HG03439 (cell line): Measurements from ENCODE around the gene OLFML2A.
"Not testable (repeated sequence)": the region's sequence is repeated elsewhere in the genome, so short reads cannot be mapped to it uniquely, and the experiment has no call there.

Experiments
- ATAC-seq: cut with Tn5 transposase; IDR thresholded peaks from one replicate; pipeline ENCODE4 v1.9.1; 2021; ENCODE audit warnings: mild to moderate bottlenecking, moderate library complexity; ENCODE audit not compliant: unreplicated experiment

Gene OLFML2A

DNA sequence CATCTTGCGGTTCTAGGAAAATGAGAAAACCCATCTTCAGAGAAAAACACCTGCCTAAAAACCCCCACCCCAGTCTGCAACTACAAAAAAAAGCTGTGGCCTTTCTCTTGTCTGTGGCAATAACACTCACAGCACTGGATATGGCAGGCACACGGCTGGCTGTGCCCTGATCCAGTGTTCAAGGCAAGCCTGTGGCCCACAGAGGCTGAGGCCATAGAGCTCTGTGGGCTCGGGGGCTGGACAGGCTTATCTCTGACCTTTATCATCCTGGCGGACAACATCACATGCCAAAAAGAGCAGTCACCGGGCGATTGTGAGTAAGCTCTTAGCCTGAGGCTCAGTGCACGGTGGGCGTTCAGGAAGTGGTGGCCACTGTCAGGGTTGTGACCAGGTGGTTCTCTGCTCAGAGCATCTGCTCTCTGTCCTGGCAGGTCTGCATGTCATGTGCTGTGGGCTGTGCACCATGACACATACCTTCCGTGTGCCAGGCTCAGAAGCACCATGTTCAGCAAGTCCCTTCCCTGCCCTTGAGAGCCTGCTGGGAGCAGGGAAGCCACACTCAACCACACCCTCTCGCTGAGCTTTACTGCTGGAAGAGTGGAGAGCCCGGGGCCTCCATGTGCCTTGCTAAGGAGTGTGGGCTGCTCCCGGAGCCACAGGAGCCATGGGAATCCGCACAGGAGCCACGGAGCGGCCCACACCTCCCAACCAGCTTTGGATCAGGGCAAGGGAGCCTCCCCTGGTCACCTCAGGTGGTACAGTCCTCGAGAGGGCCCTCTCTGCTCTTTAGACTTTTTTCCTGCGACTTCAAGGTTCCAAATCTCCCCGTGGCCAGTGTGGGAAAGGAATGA is 41.7 kb downstream of the OLFML2A start:
- ATAC-seq = no peak

DNA sequence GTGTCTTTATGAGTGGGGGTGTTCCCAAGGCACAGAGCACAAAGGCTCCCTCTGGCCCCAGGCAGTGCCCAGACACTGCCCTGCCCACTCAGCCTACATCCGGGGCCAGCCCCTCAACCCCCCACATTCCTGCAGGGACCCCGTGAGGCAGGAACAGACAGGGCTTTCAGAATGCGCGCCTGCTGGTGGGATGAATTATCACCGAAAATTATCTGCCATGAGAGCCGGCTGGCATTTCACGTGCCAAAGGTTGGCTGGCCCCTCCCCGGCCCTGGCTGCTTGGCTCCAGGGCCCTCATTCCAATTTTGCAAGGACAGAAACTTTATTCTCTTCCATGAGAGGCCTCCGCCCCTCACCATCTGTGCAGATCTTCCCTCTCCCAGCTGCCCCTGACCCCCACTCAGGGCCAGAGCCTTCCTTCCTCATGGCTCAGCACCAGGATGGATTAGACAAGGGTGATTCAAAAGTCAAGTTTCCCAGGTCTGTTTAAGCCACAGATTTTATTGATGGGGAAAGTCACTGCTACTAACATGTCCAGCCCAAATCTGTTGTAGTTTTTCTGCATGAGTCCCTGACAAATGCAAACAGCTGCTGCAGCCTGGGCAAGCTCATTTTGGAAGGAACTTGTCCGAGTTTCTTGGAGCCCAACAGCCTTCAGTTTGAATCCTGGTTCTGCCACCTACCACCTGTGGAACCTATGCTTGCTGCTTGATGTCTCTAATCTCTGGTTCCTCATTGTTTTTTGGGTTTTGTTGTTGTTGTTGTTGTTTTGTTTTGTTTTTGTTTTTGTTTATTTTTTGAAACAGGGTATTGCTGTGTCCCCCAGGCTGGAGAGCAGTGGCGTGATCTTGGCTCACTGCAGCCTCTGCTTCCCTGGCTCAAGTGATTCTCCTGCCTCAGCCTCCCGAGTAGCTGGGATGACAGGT is 44.0 kb downstream of the OLFML2A start:
- ATAC-seq = no peak

DNA sequence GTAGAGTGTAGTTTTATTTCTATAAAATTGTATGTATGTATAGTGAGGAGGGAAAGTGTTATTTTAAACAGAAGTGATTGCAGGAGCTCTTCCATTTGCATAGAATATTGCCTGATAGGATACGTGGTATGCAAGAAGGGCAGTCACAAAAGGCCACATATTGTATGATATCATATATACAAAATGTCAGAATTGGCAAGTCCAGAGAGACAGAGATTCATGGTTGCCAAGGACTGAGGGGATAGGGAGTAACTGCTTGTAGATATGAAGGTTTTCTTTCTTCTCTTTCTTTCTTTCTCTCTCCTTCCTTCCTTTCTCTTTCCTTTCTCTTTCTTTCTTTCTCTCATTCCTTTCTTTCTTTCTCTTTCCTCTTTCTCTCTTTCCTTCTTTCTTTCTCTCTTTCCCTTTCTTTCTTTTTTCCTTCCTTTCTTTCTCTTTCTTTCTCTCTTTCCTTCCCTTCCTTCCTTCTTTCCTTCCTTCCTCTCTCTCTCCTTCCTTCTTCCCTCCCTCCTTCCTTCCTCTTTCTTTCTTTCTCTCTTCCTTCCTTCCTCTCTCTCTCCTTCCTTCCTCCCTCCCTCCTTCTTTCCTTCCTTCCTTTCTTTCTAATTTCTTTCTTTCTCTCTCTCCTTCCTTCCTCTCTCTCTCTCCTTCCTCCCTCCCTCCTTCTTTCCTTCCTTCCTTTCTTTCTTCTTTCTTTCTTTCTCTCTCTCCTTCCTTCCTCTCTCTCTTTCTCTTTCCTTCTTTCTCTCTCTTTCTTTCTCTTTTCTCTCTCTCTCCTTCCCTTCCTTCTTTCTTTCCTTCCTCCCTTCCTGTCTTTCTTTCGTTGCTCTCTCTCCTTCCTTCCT is 51.8 kb downstream of the OLFML2A start:
- no peak for ATAC-seq

DNA sequence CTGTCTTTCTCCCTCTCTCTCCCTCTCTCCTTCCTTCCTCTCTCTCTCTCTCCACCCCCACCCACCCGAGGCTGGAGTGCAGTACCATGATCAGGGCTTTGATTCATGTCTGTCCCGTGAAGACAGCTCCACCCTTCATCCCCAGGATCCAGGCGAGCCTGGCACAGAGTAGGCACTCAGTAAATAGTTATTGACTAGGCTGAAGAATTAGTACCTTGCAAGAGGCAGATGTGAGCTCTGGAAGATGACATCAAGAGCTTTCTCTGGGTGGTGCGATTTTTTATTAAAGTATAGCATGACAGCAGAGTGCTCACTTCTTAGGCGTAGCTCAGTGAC is 52.4 kb downstream of the OLFML2A start:
- no peak for ATAC-seq

DNA sequence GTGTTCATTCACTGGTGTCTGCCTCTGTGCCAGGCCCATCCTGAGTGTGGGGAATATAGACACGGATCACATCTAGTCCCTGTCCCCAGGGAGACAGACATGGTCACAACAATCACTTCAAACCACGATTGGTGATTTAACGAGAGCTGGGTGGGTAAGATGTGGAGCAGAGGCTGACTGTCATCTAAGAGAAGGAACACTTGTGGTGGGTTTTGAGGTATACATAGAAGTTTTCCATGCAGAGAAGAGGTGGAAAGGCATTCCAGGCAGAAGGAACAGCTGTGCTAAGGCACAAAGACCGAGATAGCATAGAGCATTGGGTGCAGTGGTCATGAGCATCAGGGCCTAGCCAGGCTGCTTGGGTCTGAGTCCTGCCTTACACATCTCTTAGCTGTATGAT is 53.7 kb downstream of the OLFML2A start:
- ATAC-seq = no peak

DNA sequence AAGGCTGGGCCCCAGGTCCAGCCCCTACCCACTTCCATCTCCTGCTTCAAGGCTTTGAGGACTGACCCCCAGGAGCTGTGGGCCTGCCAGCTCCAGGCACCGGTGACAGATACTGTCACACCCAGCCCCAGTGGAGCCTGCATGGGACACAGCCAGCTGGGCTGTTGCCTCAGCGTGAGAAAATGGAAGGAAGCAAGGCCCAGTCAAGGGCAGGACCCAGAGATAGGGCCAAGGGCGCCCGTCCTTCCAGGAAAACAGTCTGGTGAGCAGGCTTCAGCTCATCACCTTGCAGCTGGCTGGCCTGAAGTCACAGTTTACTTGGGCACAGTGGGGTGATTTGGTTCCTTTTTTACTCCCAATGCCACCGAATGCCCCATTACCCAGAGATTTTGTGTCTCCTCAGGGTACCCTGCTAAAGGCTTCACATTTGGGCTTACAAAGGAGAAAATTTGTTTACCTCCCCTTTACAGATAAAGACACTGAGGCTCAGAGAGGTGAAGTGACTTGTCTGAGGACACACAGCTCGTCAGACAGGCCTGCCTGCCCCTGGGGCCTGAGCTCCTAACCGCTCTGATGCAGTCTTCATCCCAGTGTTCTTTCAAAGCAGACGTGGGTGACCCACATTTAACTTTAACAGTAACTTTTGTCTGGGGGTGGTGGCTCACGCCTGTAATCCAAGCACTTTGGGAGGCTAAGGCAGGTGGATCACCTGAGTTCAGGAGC is 54.9 kb downstream of the OLFML2A start:
- no peak for ATAC-seq

DNA sequence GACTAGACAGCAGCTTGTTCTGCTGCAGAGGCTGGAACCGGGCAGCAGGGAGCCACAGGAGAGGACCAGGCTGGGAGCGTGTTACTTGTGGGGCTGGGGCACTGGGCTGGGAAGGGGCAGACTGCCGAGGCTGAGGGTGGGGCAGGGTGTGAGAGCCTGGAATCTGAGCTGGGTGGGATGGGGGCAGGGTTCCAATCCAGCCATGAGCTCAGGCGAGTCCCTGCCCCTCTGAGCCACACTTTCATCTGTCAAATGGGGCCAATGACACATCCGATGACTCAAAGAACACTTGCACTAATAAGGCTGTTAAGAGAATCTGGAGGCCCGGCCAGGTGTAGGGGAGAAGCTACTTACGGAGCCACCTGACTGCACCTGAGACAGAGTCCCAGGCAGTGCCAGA is 57.7 kb downstream of the OLFML2A start:
- no peak for ATAC-seq

DNA sequence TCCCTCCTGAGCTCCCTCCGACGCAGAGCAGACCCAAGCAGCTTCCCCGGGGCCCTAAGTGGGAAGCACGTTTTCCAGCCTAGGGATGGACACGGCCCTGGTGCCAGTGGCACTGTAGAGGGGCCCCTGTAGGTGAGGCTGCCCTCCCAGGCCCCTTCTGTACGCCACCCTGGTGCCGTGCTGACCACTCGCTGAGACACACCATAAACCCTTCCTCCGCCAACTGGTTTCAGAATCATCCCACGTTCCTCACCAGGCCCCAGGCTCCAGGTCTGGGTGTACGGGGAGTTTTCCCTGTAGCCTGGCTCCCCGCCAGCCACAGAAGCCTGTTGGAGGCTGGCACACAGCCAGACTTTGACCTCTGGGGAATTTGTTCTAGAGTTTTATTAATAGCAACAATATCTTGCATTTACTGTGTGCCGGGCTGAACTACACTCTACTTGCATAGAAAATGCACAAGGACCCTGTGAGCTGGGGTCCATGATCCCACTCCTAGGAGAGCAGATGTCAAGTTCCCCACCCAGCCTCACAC is 58.2 kb downstream of the OLFML2A start:
- ATAC-seq = no peak

DNA sequence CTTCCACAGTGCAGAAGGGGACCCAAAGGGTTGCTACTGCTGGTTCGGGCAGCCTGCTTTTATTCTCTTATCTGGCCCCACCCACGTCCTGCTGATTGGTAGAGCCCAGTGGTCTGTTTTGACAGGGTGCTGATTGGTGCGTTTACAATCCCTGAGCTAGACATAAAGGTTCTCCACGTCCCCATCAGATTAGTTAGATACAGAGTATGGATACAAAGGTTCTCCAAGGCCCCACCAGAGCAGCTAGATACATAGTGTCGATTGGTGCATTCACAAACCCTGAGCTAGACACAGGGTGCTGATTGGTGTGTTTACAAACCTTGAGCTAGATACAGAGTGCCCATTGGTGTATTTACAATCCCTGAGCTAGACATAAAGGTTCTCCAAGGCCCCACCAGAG is 61.2 kb downstream of the OLFML2A start:
- not testable (repeated sequence) for ATAC-seq

DNA sequence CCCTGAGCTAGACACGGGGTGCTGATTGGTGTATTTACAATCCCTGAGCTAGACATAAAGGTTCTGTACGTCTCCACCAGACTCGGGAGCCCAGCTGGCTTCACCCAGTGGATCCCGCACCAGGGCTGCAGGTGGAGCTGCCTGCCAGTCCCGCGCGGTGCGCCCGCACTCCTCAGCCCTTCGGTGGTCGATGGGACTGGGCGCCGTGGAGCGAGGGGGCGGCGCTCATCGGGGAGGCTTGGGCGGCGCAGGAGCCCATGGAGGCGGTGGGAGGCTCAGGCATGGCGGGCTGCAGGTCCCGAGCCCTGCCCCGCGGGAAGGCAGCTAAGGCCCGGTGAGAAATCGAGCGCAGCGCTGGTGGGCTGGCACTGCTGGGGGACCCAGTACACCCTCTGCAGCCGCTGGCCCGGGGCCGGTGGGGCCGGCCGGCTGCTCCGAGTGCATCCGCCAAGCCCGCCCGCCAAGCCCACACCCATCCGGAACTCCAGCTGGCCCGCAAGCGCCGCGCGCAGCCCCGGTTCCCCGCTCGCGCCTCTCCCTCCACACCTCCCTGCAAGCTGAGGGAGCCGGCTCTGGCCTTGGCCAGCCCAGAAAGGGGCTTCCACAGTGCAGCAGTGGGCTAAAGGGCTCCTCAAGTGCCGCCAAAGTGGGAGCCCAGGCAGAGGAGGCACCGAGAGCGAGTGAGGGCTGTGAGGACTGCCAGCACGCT is 61.8 kb downstream of the OLFML2A start:
- ATAC-seq = not testable (repeated sequence)

DNA sequence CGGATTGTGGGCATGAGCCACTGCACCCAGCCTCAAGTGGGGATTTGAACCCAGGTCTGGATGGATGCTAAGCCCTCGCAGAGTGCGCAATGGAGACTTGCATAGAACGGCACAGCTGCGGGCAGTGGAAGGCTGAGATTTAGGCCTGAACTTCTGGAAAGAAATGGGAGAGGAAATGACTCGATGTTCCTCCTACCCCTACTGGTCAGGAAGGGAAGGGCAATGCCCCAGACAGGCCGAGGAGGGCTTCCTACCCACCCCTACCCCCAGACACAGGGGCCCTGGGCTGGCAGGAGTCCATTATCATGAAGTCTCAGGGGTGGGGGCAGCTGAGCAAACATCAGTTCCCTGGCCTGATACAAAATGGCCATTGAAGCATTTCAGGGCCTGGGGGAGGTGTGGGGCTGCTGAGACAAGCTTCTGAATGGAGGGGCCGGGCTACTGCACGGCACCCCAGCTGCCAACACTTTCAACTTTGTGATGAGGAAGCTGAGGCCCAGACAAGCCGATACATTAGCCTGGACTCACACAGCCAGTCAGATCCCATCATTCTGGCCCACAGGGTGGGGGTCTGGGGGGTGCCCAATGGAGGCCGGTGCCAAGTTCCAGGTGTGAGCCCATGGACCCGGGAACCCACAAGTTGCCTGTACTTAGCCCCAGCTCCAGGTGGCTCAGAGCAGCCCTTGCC is 62.8 kb downstream of the OLFML2A start:
- no peak for ATAC-seq

DNA sequence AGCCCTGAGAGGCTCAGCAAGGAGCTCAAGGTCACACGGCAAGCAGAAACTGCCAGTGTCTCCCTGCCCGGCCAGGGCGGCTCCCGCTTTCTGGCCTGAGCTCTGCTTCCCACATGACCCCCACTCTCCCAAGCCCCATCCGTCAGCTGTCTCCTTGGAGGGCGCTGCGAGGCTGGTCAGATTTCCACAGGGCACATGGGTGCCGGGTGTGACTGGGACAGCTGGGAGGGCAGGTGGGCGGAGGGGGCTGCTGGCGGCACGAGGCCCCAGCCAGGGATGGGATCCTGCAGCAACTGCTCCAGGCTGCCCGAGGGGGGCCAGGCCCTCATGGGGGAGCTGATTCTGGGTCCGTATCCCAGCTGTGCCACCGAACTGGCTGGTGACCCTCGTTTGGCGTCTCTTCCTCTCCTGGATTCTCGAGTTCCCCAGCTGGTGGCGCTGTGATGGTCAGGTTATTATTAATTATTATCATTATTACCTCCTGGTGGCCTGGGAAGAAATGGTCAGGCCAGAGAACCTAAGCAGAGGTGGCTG is 63.4 kb downstream of the OLFML2A start:
- ATAC-seq = no peak

DNA sequence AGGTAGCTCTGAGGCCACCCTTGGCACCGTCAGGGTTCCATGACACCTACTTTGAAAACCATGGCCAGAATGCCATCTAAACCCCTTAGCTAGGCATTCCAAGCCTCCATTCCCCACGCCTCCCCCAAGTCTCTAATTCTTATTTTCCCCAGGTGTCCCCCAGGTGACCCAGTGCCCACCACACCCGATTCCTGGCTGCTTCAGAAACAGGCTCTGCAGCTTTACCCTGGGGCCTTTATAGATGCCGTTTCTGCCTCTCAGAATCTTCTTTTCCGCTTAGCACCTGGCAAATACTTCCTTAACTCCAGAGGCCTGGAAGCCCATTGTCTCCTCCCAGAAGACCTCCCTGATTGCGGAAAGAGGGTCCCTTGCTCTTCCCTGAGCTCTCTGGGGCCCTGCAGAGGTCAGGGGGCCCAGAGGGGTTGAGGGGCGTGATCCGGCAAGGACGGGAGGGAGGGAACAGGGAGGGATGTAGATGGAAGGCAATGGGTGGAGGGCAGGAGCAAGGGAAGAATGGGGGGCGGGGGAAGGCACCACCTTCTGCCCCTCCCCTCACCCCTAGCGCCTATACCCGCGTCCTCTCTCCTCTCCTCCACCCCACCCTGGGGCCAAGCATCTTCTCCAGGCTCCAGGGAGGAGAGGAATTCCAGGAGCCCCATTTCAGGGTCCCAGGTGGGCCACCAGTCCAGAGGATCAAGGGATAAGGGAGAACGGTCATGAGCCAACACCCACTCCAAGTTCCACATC is 64.3 kb downstream of the OLFML2A start:
- ATAC-seq = no peak

DNA sequence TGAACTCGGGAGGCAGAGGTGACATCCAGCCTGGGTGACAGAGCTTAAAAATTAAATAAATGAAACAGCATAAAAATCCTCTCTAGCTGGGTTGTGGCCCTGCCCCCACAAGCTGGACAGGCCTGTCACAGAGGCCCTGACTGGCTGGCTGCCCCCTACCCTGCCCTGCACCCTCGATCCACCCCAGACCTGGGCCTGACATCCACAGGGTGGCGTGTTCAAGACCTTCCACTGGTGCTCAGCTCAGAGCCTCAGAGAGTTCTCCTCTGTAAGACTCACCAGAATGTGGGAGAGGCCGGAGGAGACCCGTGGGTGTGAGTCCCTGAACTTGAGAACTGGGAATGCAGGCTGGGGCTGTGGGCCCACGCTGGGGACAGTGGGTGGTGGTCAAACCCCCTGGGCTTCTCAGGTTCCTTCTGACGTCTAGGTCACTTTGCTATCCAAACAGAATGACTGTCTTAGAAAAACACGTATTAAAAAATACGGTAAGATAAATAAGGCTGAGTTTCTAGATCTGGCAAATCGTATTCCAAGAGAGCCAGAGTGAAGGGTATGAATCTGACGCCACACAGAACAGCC is 66.6 kb downstream of the OLFML2A start:
- ATAC-seq = no peak

DNA sequence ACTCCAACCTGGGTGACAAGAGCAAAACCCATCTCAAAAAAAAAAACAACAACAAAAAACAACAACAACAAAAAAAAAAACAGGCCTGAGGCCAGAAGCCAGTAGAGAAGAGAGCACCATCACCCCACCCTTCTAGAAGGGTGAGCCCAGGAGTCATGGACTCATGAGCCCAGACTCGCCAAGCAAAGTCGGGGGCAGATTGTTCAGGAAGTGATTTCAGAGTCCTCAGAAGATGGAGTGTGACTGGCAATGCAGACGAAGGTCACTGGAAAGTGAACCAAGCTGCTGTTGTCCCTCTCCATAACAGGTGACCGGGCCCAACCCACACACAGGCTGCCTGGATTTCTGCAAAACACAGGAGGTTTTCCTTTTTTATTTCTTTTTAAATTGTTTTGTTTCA is 67.4 kb downstream of the OLFML2A start:
- no peak for ATAC-seq

DNA sequence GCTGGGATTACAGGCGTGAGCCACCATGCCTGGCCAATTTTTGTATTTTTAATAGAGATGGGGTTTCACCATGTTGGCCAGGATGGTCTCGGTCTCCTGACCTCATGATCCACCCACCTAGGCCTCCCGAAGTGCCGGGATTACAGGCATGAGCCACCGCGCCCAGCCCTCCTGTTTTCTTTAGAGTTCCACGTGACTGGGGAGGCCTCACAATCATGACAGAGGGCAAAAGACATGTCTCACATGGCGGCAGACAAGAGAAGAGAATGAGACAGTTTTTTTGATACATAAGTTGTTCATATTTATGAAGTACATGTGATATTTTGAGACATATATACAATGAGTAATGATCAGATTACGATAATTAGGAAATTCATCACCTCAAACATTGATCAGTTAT is 69.5 kb downstream of the OLFML2A start:
- ATAC-seq = not testable (repeated sequence)

DNA sequence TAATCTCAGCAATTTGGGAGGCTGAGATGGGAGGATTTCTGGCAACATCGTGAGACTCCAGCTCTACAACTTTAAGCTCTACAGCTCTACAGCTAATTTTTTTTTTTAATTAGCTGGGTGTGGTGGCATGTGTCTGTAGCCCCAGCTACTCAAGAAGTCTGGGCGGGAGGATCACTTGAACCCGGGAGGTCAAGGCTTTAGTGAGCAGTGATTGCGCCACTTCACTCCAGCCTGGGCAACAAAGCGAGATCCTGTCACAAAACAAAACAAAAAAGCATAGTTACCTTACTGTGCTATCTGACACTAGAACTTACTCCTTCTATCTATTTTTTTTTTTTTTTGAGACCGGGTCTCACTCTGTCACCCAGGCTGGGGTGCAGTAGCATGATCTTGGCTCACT is 70.0 kb downstream of the OLFML2A start:
- no peak for ATAC-seq

DNA sequence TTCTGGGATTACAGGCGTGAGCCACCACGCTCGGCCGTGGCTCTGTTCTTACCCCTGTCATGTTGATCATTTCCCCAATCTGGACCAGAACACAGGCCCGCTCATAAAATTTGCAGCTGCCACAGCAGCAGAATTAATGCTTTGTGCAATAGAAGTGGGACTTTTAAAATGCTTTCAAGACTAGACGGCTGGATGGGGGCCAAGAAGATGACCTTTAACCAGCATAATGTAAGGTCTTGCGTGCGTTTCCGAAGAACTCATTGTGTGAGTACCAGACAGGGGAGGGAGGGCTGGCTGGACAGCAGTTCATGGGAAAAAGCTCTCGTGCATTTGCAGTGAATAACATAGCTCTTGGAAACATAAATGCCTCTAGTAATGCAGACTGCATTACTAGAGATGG is 72.9 kb downstream of the OLFML2A start:
- no peak for ATAC-seq
